NCI-H1436 treated with DMSO at 0.1 percent for 48 hours (cell line): ENCODE data around the gene TAF1B.

ENCODE experiments used
- DNase-seq: peaks from one replicate; lab custom pipeline; 2025; lab: John Stamatoyannopoulos, UW

TAF1B gene

DNA sequence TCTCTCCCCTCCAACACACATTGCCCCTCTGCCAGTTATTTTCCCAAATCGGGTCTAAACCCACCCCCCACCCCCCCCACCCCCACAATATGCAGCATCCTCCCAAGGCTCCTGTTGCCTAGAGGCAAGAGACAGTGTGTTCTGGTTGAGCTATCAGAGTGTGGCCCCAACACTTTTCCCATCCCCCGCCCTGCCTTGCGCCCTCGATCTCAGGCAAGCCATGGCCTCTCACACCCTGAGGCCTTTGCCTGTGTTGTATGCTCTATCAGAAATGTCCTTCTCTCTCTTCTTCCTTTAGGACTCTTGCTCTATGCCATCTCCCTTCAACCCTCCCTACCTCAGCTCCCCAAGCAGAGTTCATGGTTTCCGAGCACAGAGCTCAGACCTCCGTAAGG lies 98.7 kb downstream of the TAF1B start:
- no peak for DNase-seq

DNA sequence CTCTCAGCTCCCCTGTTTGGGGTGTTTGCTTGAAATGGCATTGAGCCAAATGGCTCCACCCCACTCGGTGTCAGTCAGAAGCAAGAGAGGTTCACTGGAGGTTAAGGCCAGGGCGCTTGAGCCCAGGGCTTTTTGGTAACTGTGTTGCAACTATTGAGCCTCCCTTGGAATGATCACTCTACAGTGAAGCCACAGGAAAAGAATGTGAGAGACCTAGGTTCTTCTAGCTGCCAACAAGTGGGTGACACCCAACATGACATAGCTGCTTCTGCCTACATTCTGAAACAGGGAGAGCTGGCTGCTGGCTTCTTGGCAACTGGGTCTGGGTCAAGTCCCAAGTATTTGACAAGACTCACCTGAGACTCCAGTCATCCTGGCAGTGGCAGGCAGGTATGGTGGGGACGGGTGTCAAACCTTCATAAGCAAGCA lies 101.1 kb downstream of the TAF1B start:
- DNase-seq = no peak

DNA sequence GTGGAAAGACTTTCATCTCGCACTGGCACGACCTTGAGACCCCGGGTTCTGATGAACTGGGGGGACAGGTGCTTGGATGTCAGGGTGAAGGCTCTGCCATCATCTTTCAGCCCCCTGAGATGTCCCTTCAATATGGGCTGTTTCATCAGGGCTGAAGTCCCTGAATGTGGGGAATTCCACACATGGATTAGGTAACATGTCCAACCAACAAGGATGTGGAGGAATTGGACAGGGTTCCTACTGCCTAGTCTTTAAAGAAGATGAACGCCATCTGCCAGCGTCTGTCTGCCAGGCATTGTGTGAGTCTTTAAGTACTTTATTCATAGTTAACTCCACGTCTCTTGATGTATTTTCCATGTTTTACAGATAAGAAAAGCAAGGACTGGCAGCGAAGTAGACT lies 102.3 kb downstream of the TAF1B start:
- DNase-seq = no peak

DNA sequence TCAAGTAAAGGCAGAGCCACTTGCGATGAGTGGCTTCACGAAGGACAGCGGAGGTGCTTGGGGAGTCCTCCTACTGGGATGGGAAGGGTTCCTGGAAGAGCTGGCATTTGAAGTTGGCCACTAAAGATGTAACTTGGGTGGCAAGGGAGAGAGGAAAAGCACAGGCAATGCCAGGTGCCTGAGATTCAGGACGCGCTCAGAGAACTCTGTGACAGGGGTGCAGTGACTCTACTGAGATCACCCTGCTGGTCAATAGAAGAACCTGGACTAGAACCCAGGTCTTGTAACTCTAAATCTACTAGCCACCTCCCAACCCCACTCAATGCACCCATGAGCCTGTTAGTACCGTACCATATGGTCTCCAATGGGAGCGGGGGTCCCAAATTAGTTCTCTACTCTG lies 102.8 kb downstream of the TAF1B start:
- DNase-seq = no peak

DNA sequence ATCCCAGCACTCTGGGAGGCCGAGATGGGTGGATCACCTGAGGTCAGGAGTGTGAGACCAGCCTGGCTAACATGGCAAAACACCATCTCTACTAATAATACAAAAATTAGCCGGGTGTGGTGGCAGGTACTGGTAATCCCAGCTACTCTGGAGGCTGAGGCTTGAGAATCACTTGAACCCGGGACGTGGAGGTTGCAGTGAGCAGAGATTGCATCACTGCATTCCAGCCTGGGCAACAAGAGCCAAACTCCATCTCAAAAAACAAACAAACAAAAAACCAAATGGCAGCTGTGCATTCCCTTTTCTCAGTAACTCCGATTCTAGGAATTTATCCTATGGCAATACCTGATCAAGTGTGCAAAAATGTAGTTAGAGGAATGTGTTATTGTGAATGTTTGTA lies 103.5 kb downstream of the TAF1B start:
- no peak for DNase-seq

DNA sequence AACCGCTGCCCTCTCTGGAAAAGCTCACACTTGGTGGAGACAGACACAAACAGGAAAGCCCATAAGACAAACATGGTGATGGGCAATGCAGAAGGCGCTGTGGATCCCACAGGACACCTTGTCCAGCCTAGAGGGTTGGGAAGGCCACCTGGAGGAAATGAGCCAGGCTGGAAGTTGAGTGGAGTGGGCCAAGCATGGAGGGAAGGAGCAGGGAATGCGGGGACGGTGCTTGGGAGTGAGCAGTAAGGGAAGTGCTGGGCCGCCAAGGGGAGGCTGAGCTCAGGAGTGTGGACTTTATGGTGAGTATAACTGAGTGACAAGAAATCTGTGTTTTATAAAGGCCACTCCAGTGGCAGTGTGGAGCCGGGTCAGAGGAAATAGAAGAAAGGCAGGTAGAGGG lies 105.4 kb downstream of the TAF1B start:
- DNase-seq = no peak

DNA sequence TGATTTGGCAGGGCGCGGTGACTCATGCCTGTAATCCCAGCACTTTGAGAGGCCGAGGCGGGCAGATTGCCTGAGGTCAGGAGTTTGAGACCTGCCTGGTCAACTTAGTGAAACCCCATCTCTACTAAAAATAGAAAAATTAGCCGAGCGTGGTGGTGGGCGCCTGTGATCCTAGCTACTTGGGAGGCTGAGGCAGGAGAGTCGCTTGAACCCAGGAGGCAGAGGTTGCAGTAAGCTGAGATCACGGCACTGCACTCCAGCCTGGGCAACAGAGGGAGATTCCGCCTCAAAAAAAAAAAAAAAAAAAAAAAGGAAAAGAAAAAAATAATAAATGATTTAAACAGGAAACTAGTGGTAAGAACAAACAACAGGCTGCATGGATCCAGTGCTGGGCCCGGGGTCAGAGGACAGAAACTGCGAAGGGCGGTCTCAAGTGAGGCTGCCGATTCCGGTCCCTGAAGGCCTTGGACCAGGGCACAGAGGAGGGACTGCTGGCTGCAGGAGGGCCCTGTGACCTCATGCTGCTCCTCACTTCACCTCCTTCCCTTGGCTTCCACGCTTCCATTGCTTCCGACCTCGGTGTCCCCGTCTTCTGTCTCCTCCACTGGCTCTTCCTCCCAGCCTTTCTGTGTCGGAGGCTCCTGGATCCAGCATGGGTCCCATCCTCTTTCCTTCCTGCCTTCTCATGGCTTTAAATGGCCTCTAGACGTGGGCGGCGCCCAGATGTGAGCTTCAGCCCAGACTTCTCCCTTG lies 106.1 kb downstream of the TAF1B start:
- no peak for DNase-seq

DNA sequence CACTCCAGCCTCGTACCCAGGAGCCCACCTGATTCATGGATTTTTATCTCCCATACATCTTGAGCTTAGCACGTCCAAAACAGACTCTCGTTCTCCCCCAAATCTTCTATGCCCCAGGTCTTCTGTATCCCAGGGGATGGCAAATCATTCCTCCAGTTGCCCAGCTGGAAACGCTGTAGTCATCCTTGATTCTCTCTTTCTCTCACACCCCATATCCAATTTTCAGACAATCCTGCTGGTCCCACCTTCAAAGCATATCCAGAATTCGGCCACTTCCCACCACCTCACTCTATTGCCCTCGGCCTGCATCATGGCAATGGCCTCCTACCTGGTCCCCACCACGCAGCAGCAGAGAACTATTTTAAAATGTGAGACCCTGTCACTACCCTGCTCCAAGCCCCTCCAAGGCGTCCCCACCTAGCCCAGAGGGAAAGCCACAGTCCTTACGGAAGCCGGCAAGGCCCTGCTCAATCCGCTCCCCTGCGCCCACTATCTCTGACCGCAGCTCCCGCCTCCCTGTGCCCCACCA lies 106.8 kb downstream of the TAF1B start:
- no peak for DNase-seq

DNA sequence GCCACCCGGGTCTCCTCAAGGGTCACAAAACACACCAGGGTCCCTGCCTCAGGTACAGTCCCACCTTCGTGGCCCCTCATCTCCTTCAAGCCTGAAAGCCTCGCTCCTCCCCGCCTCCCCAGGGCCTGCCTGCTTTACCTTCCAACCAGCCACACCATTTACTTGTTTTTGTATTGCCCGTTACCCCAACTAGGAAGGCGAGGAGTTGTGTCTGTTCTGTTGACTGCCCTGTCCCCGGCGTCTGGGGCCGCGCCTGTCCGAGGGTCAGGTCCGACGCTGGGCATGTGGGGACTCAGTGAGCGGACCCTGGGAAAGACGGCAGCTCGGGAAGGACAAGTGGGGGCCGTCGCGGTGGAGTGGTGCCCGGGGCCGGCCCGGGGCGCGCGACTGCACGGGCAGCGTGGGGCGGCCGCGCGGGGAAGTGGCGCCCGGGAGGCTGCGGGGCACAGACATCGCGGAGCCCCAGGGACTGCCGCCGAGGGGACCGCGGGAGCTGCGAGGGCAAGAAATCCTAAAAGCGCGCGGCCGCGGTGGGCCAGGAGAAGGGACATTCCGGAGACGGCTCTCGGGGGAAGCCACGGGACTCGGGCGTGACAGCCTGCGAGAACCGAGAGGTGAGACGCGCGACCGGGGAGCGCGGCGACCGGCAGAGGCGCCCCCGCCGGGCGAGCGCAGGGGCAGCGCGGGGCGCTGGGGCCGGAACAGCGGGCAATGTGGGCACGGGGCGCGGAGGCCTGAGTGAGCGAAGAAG lies 107.4 kb downstream of the TAF1B start:
- no peak for DNase-seq

DNA sequence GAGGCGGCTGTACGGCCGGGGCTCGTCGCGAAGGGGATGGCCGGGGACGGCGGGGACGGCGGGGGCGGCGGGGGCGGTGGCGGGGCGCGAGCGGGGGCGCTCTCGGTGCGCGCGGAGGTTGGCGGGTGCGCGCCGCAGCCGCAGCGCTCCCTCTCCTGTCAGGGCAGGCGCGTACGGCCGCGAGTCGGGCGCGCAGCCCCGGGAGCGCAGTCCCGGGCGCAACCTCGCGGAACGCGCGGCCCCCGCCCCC lies 107.9 kb downstream of the TAF1B start:
- no peak for DNase-seq

DNA sequence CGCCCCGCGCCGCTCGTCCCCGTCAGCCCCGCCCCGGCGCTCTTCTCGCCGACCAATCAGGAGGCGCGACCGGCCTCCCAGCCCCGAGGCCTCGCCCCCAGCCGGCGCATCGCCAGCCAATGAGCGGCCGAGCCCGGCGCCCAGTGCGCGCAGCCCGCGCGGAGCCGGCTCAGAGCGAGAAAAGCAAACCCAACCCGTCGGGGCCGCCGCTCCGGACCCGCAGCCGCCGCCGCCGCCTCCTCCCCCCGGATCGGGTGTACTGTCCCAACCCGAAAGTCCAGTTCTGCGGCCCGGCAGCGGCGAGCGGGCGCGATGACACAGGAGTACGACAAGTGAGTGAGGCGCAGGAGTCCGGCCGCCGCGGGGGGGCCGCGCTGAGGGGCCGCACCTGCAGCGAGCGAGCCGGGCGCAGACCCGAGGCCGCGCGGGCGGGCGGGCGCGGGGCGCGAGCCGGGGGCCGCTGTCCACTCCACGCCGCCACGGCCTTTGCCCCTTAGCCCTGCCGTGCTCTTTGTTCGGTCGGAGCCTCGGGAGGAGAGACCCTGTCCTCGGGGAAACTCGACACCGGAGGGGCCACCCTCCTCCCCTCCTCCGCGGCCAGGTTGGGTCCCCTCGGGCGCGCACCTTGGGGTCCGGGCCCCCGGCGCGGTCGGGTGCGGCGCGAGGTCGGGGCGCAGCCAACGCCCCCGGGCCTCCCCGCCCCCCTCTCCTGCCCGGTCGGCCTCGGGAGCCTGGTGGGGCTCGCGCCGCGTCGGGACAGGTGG lies 108.4 kb downstream of the TAF1B start, which contains the start of gene GRHL1:
GRHL1 (plus strand) TSS at position 172 of the 764 bp plus-strand sequence; CDS start at position 313, 141 bp downstream.
- DNase-seq = peak; percentile 40

DNA sequence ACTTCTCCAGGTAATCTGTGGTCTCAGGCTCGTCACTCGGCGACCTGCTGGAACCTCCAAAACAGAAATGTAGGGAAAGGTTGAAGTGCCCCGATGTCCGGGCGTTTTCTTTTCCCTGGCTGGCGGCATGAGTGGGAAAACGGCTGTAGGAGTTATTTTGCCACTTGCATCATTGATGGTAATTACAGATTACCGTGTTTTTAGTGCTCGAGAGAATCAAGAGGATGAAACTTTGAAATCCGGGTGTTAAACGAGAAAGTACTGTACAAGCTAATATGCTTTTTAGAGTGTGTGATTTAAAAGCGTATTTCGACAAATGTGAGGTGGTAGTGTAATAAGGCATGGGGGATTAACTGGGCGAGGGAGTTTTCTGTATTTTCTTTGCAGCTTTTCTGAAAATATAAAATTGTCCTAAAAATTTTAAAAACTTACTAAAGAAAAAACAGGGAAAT lies 109.0 kb downstream of the TAF1B start:
- DNase-seq = no peak

DNA sequence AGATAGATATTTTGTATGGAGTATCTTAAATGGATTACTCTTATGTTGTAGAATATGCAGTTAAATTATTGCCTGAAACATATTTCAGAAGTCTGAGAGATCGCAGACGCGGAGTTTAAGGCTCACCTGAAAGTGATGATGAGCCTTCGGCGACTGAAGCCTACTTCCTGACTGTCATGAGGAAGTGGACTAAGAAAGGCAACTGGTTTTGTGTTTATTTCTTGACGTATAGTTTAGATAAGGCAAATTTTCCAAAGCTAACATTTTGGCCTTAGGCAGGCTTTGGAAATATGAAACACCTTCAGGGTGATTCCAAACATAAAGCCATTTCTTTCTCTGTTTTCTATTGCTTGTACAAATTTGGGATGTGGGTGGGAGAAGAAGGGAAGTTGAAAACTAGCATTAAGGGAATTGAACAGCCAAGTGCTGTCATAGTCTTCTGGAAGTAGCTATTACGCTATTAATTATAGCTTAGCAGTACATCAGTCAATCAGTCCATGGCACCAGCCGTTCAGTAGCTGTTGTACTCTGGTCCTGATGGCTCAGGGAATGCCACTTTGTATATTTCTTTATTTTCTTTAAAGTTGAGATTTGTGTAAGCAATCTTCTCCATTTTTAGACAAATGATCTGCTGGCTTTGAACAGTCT lies 109.7 kb downstream of the TAF1B start:
- no peak for DNase-seq

DNA sequence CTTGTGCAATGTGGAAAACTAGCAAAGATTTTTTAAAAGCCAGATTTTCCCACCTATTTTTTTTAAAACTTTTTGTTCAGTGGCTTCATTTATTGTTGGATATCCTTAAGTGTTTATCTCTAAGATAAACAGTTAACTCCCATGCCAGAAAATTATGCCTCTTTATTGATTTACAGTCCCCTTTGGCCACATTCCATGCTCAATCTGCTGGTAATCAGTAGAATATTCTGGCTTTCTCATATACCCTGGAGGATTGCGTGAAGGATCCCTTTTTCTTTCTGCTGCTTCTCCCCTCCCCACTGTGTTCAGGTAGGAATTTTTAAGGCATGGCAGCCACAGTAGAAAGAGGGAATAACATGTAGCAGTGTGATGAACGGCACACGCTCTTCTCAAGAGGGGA lies 110.9 kb downstream of the TAF1B start:
- no peak for DNase-seq

DNA sequence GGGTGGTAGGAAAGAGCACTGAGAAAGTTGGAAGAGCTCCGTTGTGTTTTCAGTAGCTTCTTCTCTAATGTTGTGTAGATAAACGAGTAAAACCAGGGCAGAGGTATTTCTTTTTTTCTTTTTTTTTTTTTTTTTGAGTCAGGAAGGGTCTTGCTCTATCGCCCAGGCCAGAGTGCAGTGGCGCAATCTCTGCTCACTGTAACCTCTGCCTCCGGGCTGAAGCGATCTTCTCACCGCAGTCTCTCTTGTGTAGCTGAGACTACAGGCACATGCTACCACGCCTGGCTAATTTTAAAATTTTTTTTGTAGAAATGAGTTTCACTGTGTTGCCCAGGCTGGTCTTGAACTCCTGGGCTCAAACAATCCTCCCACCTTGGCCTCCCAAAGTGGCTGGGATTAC lies 114.8 kb downstream of the TAF1B start:
- no peak for DNase-seq

DNA sequence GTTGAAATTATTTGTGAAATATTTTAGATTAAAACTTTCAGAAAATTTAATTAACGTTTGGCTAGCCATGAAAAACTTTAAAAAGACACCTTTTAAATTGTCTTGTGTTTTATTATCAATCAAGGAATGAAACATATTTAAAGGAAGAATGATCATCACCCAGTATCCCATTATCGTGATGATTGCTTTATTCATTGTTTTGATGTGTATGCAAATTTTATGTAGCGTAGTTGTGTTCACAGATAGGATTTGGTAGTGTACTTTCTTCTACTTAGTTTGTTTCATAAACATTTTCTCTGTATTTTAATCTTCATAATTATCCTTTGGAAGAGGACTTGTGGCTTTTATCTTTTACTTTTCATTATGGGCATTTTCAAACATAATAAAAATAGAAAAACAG lies 116.0 kb downstream of the TAF1B start:
- DNase-seq = no peak

DNA sequence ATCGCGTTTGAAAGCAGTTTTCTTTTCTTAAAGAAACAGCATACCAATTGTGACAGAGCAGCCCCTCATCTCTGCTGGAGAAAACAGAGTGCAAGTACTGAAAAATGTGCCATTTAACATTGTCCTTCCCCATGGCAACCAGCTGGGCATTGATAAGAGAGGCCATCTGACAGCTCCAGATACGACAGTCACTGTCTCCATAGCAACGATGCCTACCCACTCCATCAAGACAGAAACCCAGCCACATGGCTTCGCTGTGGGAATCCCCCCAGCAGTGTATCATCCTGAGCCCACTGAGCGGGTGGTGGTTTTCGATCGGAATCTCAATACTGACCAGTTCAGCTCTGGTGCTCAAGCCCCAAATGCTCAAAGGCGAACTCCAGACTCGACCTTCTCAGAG lies 117.7 kb downstream of the TAF1B start:
- DNase-seq = no peak

DNA sequence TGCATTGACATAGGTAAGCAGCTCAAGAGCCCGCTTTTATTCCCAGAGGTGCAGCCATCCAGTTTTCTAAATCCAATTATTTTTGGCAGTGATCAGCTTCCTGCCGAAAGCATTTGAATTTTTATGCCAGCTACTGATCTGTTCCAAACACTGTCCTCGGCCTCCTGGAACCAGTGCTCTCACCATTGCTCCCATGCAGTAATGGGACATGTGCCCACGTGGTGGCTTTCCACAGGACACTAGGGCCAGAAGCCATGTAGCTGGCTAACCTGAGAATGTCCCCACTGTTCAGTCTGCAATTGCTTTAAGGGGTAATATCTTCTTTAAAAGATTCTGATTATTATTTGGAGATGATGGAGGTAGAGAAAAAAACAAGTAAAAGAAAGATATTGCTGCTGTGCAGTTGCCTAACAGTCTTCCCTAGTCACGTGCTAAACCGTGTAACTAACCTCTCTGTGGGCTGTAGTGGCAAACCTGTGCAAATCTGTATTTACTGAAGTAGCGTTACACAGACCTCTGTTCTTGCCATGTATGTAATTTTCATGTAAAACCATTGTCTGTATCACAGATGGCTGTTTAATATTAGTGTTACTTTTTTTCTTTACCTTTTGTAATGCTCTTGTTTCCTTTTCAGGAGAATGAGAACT lies 121.2 kb downstream of the TAF1B start:
- no peak for DNase-seq

DNA sequence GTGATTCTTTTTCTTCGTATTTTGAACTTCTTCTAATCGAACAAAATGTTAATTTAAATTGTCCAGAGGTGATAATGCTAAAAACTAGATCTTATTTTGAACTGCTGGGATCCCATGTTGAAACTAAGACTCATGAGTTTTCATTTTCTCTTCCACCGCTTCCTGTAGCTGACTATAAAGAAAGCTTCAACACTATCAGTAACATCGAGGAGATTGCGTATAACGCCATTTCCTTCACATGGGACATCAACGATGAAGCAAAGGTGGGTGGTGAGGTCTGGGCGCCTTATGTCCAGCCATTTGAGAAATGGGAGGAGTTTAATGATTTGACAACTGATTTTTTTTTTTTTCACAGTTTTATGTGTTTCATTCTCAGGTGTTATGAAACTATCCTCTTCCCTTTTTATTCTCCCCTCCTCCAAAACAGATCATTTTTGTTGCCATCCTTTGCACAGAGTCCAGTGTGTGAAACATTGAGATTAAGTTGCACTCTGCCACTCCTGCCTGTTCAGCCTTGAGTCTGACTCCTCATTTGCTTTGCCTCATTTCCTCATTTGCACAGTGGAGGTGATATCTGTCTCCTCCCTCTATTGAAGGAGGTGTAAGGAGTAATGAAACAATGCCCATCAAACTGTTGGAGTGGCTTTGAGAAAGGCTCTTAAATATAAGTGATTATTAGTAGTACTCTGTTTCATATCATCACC lies 122.0 kb downstream of the TAF1B start:
- DNase-seq = no peak

DNA sequence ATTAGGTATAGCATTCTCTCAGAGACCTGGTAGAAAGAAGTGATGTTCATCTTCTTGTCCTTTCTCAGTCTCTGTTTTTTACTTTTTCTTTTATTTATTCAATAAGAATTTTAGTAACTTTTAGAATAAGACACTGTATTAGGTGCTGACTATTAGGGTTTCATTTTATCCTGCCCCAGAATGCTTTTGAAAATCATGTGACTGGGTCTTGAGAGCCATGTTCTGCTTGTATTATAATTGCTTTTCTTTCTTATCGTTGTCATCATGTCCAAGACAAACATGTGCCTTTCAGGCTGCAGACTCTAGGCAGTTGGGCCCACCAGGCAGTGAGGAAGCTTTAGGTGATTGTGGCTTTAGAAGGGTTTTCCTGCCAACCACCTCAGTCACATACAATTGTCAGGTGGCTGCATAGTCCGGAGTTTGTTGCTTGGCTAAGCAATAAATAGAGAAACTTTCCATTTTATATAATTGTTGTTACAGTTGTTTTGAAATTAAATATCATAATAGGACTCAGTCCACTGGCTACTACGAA lies 123.3 kb downstream of the TAF1B start:
- no peak for DNase-seq
